ENCODE measurements around the gene TTC38. TPM values are rescaled to one million over a fixed set of nuclear protein-coding genes. Genes with fewer than 3 reads are reported as not detected.

The TTC38 gene
- total RNA-seq, 1 experiment from 2014 or later = 26.8 TPM

- H3K9me3 ChIP-seq (ENCODE audit: low read length) = no peaks in the 10 kb centered on the region
- no peaks in the 10 kb centered on the region for H3K27me3 ChIP-seq (ENCODE audit: low read length)
- no peak overlapping the region for H3K9ac ChIP-seq (ENCODE audit: low read length)
- intact Hi-C loops (cut with micrococcal nuclease) = no loop called here
- POLR2A ChIA-PET (ENCODE audit: unreplicated experiment) = no interaction called here
- H3K9me2 ChIP-seq (replicated peaks; ENCODE audit: low read length) = no peaks in the 10 kb centered on the region
- no peak for DNase-seq
- H3K4me3 ChIP-seq (ENCODE audit: low read length) = no peak overlapping the region
- CTCF ChIA-PET = no interaction called here
- H3K4me1 ChIP-seq (ENCODE audit: insufficient read depth, low read length) = no peaks in the 10 kb centered on the region
- ATAC-seq = no peak
- no peaks in the 10 kb centered on the region for H3F3A ChIP-seq (ENCODE audit: low read length, unreplicated experiment)
- H3K36me3 ChIP-seq (ENCODE audit: low read depth, low read length) = peaks cover 5% of the 10 kb centered on the region; the same call in 1 of the 2 replicates
- TF ChIP-seq EZH2 (IDR thresholded peaks at IDR 0.05; ENCODE audit: low read length, unreplicated experiment) = no peak
- TF ChIP-seq CTCF (conservative IDR thresholded peaks at IDR 0.05; ENCODE audit: low read depth, low read length) = no peak
- TF ChIP-seq EZH2phosphoT487 (IDR thresholded peaks at IDR 0.05; ENCODE audit: borderline replicate concordance, low read length) = no peak
- no peak overlapping the region for H3K4me2 ChIP-seq (ENCODE audit: low read length)
- H3K27ac ChIP-seq (ENCODE audit: low read length) = no peak overlapping the region
- H4K20me1 ChIP-seq (ENCODE audit: low read length) = no peaks in the 10 kb centered on the region
- no peak overlapping the region for H2AFZ ChIP-seq (ENCODE audit: low read length)
- no peaks in the 10 kb centered on the region for H3K79me2 ChIP-seq (ENCODE audit: low read length)
- no TSS peak for BruUV-seq (replicated peaks)
Observed at GRCh38 chr22:46326066-46326680, 58.4 kb downstream of the TTC38 start.

GRCh38 chr22:46327691-46328465 lies 60.1 kb downstream of the TTC38 start:
- Histone ChIP-seq H3K36me3 (ENCODE audit: low read depth, low read length) (peaks cover 5% of the 10 kb centered on the region; the same call in 1 of the 2 replicates), H3K9me2 (replicated peaks; ENCODE audit: low read length) (no peaks in the 10 kb centered on the region), H3K4me1 (ENCODE audit: insufficient read depth, low read length) (no peaks in the 10 kb centered on the region), H2AFZ (ENCODE audit: low read length) (no peak overlapping the region), H3F3A (ENCODE audit: low read length, unreplicated experiment) (no peaks in the 10 kb centered on the region), H4K20me1 (ENCODE audit: low read length) (no peaks in the 10 kb centered on the region), H3K4me3 (ENCODE audit: low read length) (no peak overlapping the region), H3K9ac (ENCODE audit: low read length) (no peak overlapping the region), H3K27ac (ENCODE audit: low read length) (no peak overlapping the region), H3K27me3 (ENCODE audit: low read length) (no peaks in the 10 kb centered on the region), H3K79me2 (ENCODE audit: low read length) (no peaks in the 10 kb centered on the region), H3K9me3 (ENCODE audit: low read length) (no peaks in the 10 kb centered on the region), H3K4me2 (ENCODE audit: low read length) (no peak overlapping the region)
- BruUV-seq (replicated peaks) = no TSS peak
- ATAC-seq (no peak), DNase-seq (no peak)
- TF ChIP-seq EZH2 (IDR thresholded peaks at IDR 0.05; ENCODE audit: low read length, unreplicated experiment) = no peak
- TF ChIP-seq CTCF (conservative IDR thresholded peaks at IDR 0.05; ENCODE audit: low read depth, low read length) = no peak
- no peak for TF ChIP-seq EZH2phosphoT487 (IDR thresholded peaks at IDR 0.05; ENCODE audit: borderline replicate concordance, low read length)
- ChIA-PET CTCF (no interaction called here), POLR2A (ENCODE audit: unreplicated experiment) (no interaction called here)
- intact Hi-C loops (cut with micrococcal nuclease) = no loop called here

- H3K9ac ChIP-seq (ENCODE audit: low read length) = no peak overlapping the region
- H3K27ac ChIP-seq (ENCODE audit: low read length) = no peak overlapping the region
- no peak for TF ChIP-seq EZH2phosphoT487 (IDR thresholded peaks at IDR 0.05; ENCODE audit: borderline replicate concordance, low read length)
- H3K79me2 ChIP-seq (ENCODE audit: low read length) = no peaks in the 10 kb centered on the region
- no TSS peak for BruUV-seq (replicated peaks)
- CTCF ChIA-PET = no interaction called here
- H3K4me2 ChIP-seq (ENCODE audit: low read length) = no peak overlapping the region
- POLR2A ChIA-PET (ENCODE audit: unreplicated experiment) = no interaction called here
- H2AFZ ChIP-seq (ENCODE audit: low read length) = no peak overlapping the region
- H3K9me2 ChIP-seq (replicated peaks; ENCODE audit: low read length) = no peaks in the 10 kb centered on the region
- H3F3A ChIP-seq (ENCODE audit: low read length, unreplicated experiment) = no peaks in the 10 kb centered on the region
- no peaks in the 10 kb centered on the region for H4K20me1 ChIP-seq (ENCODE audit: low read length)
- no peak for ATAC-seq
- no peaks in the 10 kb centered on the region for H3K27me3 ChIP-seq (ENCODE audit: low read length)
- no peak overlapping the region for H3K4me3 ChIP-seq (ENCODE audit: low read length)
- intact Hi-C loops (cut with micrococcal nuclease) = no loop called here
- H3K9me3 ChIP-seq (ENCODE audit: low read length) = no peaks in the 10 kb centered on the region
- H3K36me3 ChIP-seq (ENCODE audit: low read depth, low read length) = peaks cover 5% of the 10 kb centered on the region; the same call in 1 of the 2 replicates
- DNase-seq = no peak
- H3K4me1 ChIP-seq (ENCODE audit: insufficient read depth, low read length) = no peaks in the 10 kb centered on the region
Observed at GRCh38 chr22:46328797-46329196, 61.0 kb downstream of the TTC38 start.

Data from PC-3 (cell line).